Measurements from ENCODE around the gene CDYL2.

Gene CDYL2

DNA sequence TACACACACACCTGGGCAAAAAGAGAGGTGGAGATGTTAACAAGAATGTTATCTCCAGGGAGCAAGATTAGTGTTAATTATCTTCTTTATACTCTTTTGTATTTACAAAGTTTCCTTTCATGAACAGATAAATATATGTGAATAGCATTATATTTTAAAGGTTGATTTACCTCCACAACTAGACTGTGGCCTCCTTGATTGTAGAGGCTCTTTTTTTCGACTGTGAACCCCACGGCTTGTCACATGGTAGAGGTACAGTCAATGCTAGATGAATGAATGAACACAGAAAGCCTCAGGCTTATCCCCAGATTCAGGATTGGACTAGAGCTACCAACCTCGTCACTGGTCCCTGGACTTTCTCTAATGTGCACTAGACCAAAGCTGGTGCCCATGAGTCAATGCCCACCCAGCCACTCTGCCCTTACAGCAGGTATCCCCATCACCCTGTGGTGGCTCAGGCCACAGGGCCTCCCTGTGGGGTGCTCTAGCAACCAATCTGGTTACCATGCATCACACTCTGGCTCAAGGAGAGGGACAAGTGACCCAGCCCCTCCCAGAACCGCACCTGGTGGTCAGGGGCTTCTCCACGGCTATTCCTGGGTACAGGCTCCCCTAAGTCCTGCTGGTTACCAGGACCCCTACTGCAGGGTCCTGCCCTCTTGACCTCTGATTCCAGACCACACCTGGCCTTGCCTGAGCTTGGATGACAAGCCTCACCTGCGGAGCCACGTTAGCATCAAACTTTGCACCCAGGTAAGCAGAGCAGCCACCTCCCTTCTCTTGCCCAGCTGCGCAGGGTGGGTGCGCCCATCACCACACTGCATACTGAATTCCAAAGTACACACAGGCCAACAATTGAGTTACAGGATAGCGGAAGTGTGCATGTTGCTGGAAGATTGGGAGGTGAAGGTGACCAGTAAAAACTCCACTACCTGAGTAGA, 101.0 kb downstream of the CDYL2 start:
- H3K36me3 ChIP-seq (ENCODE audit: control insufficient read depth in 2 of 2, insufficient read depth in 2 of 2, low read length in 2 of 2) = no peaks in the 10 kb centered on the region
- H3K9me3 ChIP-seq (ENCODE audit: control insufficient read depth in 2 of 2, low read length in 2 of 2) = no peaks in the 10 kb centered on the region
- peaks cover 6 to 10% of the 10 kb centered on the region in 2 donors for H3K4me1 ChIP-seq (ENCODE audit: control insufficient read depth in 2 of 2, insufficient read depth in 2 of 2, low read length in 2 of 2)
- H3K4me3 ChIP-seq (ENCODE audit: low read length in 2 of 2) = no peak overlapping the region
- no peak overlapping the region for H3K27ac ChIP-seq (ENCODE audit: low read depth in 2 of 2, low read length in 2 of 2)
- no peak overlapping the region for H3K9ac ChIP-seq (ENCODE audit: low read depth in 1 of 2, low read length in 2 of 2)
- no peaks in the 10 kb centered on the region for H3K27me3 ChIP-seq (ENCODE audit: control insufficient read depth in 2 of 2, insufficient read depth in 2 of 2, low read length in 2 of 2)

GRCh38 chr16:80702696-80703095, 101.7 kb downstream of the CDYL2 start:
- Histone ChIP-seq H3K27ac (ENCODE audit: low read depth in 2 of 2, low read length in 2 of 2) (no peak overlapping the region), H3K27me3 (ENCODE audit: control insufficient read depth in 2 of 2, insufficient read depth in 2 of 2, low read length in 2 of 2) (no peaks in the 10 kb centered on the region), H3K9me3 (ENCODE audit: control insufficient read depth in 2 of 2, low read length in 2 of 2) (no peaks in the 10 kb centered on the region)

DNA sequence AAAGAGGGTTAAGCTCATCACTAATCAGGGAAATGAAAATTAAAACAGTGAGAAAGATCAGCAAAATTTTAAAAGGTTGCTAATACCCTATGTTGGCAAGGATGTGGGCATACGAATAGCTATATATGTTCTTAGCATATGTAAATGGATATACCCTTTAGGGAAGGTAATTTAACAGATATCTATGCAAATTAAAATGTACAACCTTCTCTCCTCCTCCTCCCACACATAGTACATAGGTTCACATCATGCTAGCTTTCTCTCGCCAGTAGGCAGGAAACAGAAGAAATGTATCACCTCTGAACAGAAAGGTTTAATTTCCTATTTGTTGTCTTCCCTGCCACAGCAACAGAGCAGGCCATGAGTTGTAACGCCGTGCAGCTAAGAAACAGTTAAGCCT, 103.8 kb downstream of the CDYL2 start:
- no peaks in the 10 kb centered on the region for H3K36me3 ChIP-seq (ENCODE audit: control insufficient read depth in 2 of 2, insufficient read depth in 2 of 2, low read length in 2 of 2)
- no peak overlapping the region for H3K27ac ChIP-seq (ENCODE audit: low read depth in 2 of 2, low read length in 2 of 2)
- no peaks in the 10 kb centered on the region for H3K27me3 ChIP-seq (ENCODE audit: control insufficient read depth in 2 of 2, insufficient read depth in 2 of 2, low read length in 2 of 2)
- no peak overlapping the region for H3K9ac ChIP-seq (ENCODE audit: low read depth in 1 of 2, low read length in 2 of 2)
- H3K4me3 ChIP-seq (ENCODE audit: low read length in 2 of 2) = no peak overlapping the region
- H3K4me1 ChIP-seq (ENCODE audit: control insufficient read depth in 2 of 2, insufficient read depth in 2 of 2, low read length in 2 of 2) = peaks cover 6 to 10% of the 10 kb centered on the region in 2 donors
- H3K9me3 ChIP-seq (ENCODE audit: control insufficient read depth in 2 of 2, low read length in 2 of 2) = no peaks in the 10 kb centered on the region

More at GRCh38 chr16:80702696-80703095, 101.7 kb downstream of the CDYL2 start:
- Histone ChIP-seq H3K4me1 (ENCODE audit: control insufficient read depth in 2 of 2, insufficient read depth in 2 of 2, low read length in 2 of 2) (peaks cover 6 to 10% of the 10 kb centered on the region in 2 donors), H3K9ac (ENCODE audit: low read depth in 1 of 2, low read length in 2 of 2) (no peak overlapping the region), H3K4me3 (ENCODE audit: low read length in 2 of 2) (no peak overlapping the region), H3K36me3 (ENCODE audit: control insufficient read depth in 2 of 2, insufficient read depth in 2 of 2, low read length in 2 of 2) (no peaks in the 10 kb centered on the region)

DNA sequence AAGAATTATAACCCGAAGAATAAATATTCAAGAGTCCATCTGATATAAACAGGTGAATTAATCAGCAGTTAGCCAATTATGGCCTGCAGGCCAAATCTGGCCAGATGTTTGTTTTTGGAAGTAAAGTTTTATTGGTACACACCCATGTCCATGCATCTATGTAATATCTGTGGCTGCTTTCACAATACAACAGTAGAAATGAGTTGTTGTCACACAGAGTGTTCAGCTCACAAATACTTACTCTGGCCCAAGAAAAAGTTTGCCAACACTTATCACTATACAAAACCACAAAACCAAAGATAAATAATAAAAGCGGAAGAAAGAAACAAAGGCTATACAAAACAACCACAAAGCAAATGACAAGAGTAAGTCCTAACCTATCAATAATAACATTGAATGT, 109.4 kb downstream of the CDYL2 start:
- Histone ChIP-seq H3K36me3 (ENCODE audit: control insufficient read depth in 2 of 2, insufficient read depth in 2 of 2, low read length in 2 of 2) (no peaks in the 10 kb centered on the region), H3K4me3 (ENCODE audit: low read length in 2 of 2) (no peak overlapping the region), H3K27ac (ENCODE audit: low read depth in 2 of 2, low read length in 2 of 2) (no peak overlapping the region), H3K9ac (ENCODE audit: low read depth in 1 of 2, low read length in 2 of 2) (no peak overlapping the region), H3K4me1 (ENCODE audit: control insufficient read depth in 2 of 2, insufficient read depth in 2 of 2, low read length in 2 of 2) (no peaks in the 10 kb centered on the region), H3K27me3 (ENCODE audit: control insufficient read depth in 2 of 2, insufficient read depth in 2 of 2, low read length in 2 of 2) (no peaks in the 10 kb centered on the region), H3K9me3 (ENCODE audit: control insufficient read depth in 2 of 2, low read length in 2 of 2) (no peaks in the 10 kb centered on the region)

- no peaks in the 10 kb centered on the region for H3K36me3 ChIP-seq (ENCODE audit: control insufficient read depth in 2 of 2, insufficient read depth in 2 of 2, low read length in 2 of 2)
- H3K4me3 ChIP-seq (ENCODE audit: low read length in 2 of 2) = no peak overlapping the region
- no peaks in the 10 kb centered on the region for H3K27me3 ChIP-seq (ENCODE audit: control insufficient read depth in 2 of 2, insufficient read depth in 2 of 2, low read length in 2 of 2)
- H3K4me1 ChIP-seq (ENCODE audit: control insufficient read depth in 2 of 2, insufficient read depth in 2 of 2, low read length in 2 of 2) = no peaks in the 10 kb centered on the region
- no peak overlapping the region for H3K9ac ChIP-seq (ENCODE audit: low read depth in 1 of 2, low read length in 2 of 2)
- H3K9me3 ChIP-seq (ENCODE audit: control insufficient read depth in 2 of 2, low read length in 2 of 2) = no peaks in the 10 kb centered on the region
- H3K27ac ChIP-seq (ENCODE audit: low read depth in 2 of 2, low read length in 2 of 2) = no peak overlapping the region
These were observed 110.8 kb downstream of the CDYL2 start for GRCh38 chr16:80693553-80693952.

- Histone ChIP-seq H3K9me3 (ENCODE audit: control insufficient read depth in 2 of 2, low read length in 2 of 2) (no peaks in the 10 kb centered on the region), H3K36me3 (ENCODE audit: control insufficient read depth in 2 of 2, insufficient read depth in 2 of 2, low read length in 2 of 2) (no peaks in the 10 kb centered on the region), H3K27ac (ENCODE audit: low read depth in 2 of 2, low read length in 2 of 2) (no peak overlapping the region), H3K27me3 (ENCODE audit: control insufficient read depth in 2 of 2, insufficient read depth in 2 of 2, low read length in 2 of 2) (no peaks in the 10 kb centered on the region), H3K4me3 (ENCODE audit: low read length in 2 of 2) (no peak overlapping the region), H3K4me1 (ENCODE audit: control insufficient read depth in 2 of 2, insufficient read depth in 2 of 2, low read length in 2 of 2) (no peaks in the 10 kb centered on the region), H3K9ac (ENCODE audit: low read depth in 1 of 2, low read length in 2 of 2) (no peak overlapping the region)
These were observed 112.1 kb downstream of the CDYL2 start for GRCh38 chr16:80692270-80692669.

- Histone ChIP-seq H3K9ac (ENCODE audit: low read depth in 1 of 2, low read length in 2 of 2) (no peak overlapping the region), H3K36me3 (ENCODE audit: control insufficient read depth in 2 of 2, insufficient read depth in 2 of 2, low read length in 2 of 2) (no peaks in the 10 kb centered on the region), H3K27ac (ENCODE audit: low read depth in 2 of 2, low read length in 2 of 2) (no peak overlapping the region), H3K27me3 (ENCODE audit: control insufficient read depth in 2 of 2, insufficient read depth in 2 of 2, low read length in 2 of 2) (no peaks in the 10 kb centered on the region), H3K4me1 (ENCODE audit: control insufficient read depth in 2 of 2, insufficient read depth in 2 of 2, low read length in 2 of 2) (no peaks in the 10 kb centered on the region), H3K9me3 (ENCODE audit: control insufficient read depth in 2 of 2, low read length in 2 of 2) (no peaks in the 10 kb centered on the region), H3K4me3 (ENCODE audit: low read length in 2 of 2) (no peak overlapping the region)
These were observed 113.2 kb downstream of the CDYL2 start for GRCh38 chr16:80691111-80691741.

DNA sequence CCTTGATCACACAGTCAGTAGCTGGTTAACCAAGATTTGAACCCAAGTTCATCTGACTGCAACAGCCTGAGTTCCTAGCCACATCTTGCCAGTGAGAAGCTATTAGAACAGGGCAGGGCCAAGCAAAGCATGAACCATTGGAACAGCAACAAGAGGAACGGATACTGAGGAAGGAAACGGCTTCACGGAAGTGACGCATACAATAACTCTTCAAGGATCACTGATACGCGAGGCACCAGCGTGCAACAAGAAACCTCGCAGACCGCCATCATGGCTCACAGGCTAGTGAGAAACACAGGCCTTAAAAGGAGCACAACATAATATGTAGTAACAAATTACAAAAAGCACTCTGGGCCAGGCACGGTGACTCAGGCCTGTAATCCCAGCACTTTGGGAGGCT, 114.9 kb downstream of the CDYL2 start:
- no peaks in the 10 kb centered on the region for H3K4me1 ChIP-seq (ENCODE audit: control insufficient read depth in 2 of 2, insufficient read depth in 2 of 2, low read length in 2 of 2)
- no peak overlapping the region for H3K4me3 ChIP-seq (ENCODE audit: low read length in 2 of 2)
- no peak overlapping the region for H3K27ac ChIP-seq (ENCODE audit: low read depth in 2 of 2, low read length in 2 of 2)
- H3K36me3 ChIP-seq (ENCODE audit: control insufficient read depth in 2 of 2, insufficient read depth in 2 of 2, low read length in 2 of 2) = no peaks in the 10 kb centered on the region
- H3K9ac ChIP-seq (ENCODE audit: low read depth in 1 of 2, low read length in 2 of 2) = no peak overlapping the region
- H3K9me3 ChIP-seq (ENCODE audit: control insufficient read depth in 2 of 2, low read length in 2 of 2) = no peaks in the 10 kb centered on the region
- no peaks in the 10 kb centered on the region for H3K27me3 ChIP-seq (ENCODE audit: control insufficient read depth in 2 of 2, insufficient read depth in 2 of 2, low read length in 2 of 2)

DNA sequence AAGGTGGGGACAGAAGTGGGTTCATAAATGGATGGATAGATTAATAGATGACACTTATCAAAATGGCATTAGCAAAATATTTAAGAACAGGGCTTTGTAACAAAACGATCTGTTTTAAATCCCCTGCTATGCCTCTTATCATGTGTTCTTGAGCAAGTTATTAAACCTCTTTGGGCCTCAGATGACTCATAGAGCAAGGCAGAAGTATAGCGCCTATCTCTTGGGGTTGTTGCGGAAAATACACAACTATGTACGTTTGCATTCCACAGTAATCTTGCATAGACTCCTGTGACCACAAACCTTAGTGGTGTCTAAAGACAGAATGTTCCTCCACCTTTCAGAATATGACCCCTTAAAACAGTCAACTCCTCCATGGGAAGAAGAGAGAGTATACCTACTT, 116.8 kb downstream of the CDYL2 start:
- no peak overlapping the region for H3K9ac ChIP-seq (ENCODE audit: low read depth in 1 of 2, low read length in 2 of 2)
- H3K4me3 ChIP-seq (ENCODE audit: low read length in 2 of 2) = no peak overlapping the region
- H3K4me1 ChIP-seq (ENCODE audit: control insufficient read depth in 2 of 2, insufficient read depth in 2 of 2, low read length in 2 of 2) = no peaks in the 10 kb centered on the region
- no peaks in the 10 kb centered on the region for H3K36me3 ChIP-seq (ENCODE audit: control insufficient read depth in 2 of 2, insufficient read depth in 2 of 2, low read length in 2 of 2)
- no peak overlapping the region for H3K27ac ChIP-seq (ENCODE audit: low read depth in 2 of 2, low read length in 2 of 2)
- no peaks in the 10 kb centered on the region for H3K27me3 ChIP-seq (ENCODE audit: control insufficient read depth in 2 of 2, insufficient read depth in 2 of 2, low read length in 2 of 2)
- H3K9me3 ChIP-seq (ENCODE audit: control insufficient read depth in 2 of 2, low read length in 2 of 2) = no peaks in the 10 kb centered on the region

DNA sequence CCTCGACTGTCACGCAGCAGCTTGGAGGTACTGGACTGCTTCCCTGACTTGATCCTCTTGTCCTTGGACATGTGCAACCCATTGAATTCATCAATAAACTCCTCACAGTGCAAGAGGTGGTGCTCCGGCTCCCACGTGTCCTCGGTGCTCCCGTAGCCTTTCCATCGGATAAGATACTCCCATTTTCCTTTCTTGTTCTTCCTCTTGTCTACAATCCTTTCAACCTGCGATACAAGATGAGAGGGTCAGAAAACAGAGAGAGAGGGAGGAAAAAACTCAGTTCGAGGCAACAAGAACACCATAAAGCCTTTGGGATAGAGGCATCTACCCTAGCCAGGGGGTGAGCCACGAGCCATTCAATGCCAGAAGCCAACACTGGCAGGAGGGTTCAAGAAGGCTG, 119.5 kb downstream of the CDYL2 start:
- no peak overlapping the region for H3K4me3 ChIP-seq (ENCODE audit: low read length in 2 of 2)
- H3K27ac ChIP-seq (ENCODE audit: low read depth in 2 of 2, low read length in 2 of 2) = no peak overlapping the region
- no peaks in the 10 kb centered on the region for H3K9me3 ChIP-seq (ENCODE audit: control insufficient read depth in 2 of 2, low read length in 2 of 2)
- H3K4me1 ChIP-seq (ENCODE audit: control insufficient read depth in 2 of 2, insufficient read depth in 2 of 2, low read length in 2 of 2) = no peaks in the 10 kb centered on the region
- no peaks in the 10 kb centered on the region for H3K27me3 ChIP-seq (ENCODE audit: control insufficient read depth in 2 of 2, insufficient read depth in 2 of 2, low read length in 2 of 2)
- H3K36me3 ChIP-seq (ENCODE audit: control insufficient read depth in 2 of 2, insufficient read depth in 2 of 2, low read length in 2 of 2) = no peaks in the 10 kb centered on the region
- H3K9ac ChIP-seq (ENCODE audit: low read depth in 1 of 2, low read length in 2 of 2) = no peak overlapping the region

All from mucosa of rectum (tissue), 2 donors.